Ovary (tissue), 9 donors: ENCODE measurements around the gene RPRML. TPM values are rescaled to one million over a fixed set of nuclear protein-coding genes. Genes with fewer than 3 reads are reported as not detected.

ENCODE experiments used
- DNase-seq, 5 donors: peaks; one replicate each; pipeline ENCODE4 v3.0.0-alpha.2; 2019 to 2020
- H3K27ac ChIP-seq, 2 donors: fragments of 200-600 bp; one replicate each; pipeline versions ENCODE4 v1.5.1 to v1.8.0; 2019 to 2022
- H3K27me3 ChIP-seq: fragments of 200-600 bp; one replicate; pipeline ENCODE4 v1.8.0; 2022
- H3K36me3 ChIP-seq: fragments of 200-600 bp; sonication (generic); one replicate; pipeline ENCODE4 v1.5.1; 2019
- H3K4me1 ChIP-seq: one replicate; pipeline ENCODE4 v1.8.1; 2013; ENCODE audit warnings: mild to moderate bottlenecking, moderate library complexity; ENCODE audit not compliant: insufficient read depth
- H3K4me3 ChIP-seq: fragments of 200-600 bp; sonication (generic); one replicate; pipeline ENCODE4 v1.5.1; 2017
- H3K9me3 ChIP-seq, 2 donors: fragments of 200-600 bp in 1 of 2; sonication (generic) in 1 of 2; one replicate each; pipeline versions ENCODE4 v1.5.1 to v1.8.1; 2013 to 2019; ENCODE audit warnings: mild to moderate bottlenecking in 1 of 2, moderate library complexity in 1 of 2
- EP300 ChIP-seq: sonication (generic); formaldehyde crosslinking; IDR thresholded peaks from one replicate; pipeline ENCODE4 v1.6.1; 2017; ENCODE audit warnings: antibody characterized with exemption
- POLR2A ChIP-seq: fragments of 450-650 bp; IDR thresholded peaks from one replicate; pipeline ENCODE4 v1.6.1; 2017; ENCODE audit warnings: antibody characterized with exemption, mild to moderate bottlenecking, moderate library complexity
- WGBS, 3 donors: extraction: QIAGEN DNeasy Blood & Tissue Kit in 1 of 3; methylation state at CpG; one replicate each; pipeline versions ENCODE4 v1.1.5 to v1.1.7; 2013 to 2017; 5-methylcytosine and 5-hydroxymethylcytosine counted together
- intact Hi-C, 4 donors: fragments of 100-400 bp; cut with DNase I; formaldehyde crosslinking; loops; one replicate each; pipeline versions ENCODE4 v1.11.0 to v1.15.1; 2022 to 2023
- polyA plus RNA-seq, 2 donors: library from polyadenylated mRNA; stranded (reverse); fragments of 200-250 nt in 1 of 2; fragments of 350-450 nt in 1 of 2; fragmentation: Illumina TruSeq in 1 of 2; extraction: RNeasy Lipid Tissue Mini Kit (QIAGEN cat#74804) in 1 of 2; gene quantifications; one replicate each; pipeline ENCODE4 v1.2.3, GENCODE V29; 2013 to 2014
- total RNA-seq, 7 donors: library from RNA; depleted of rRNA in 2 of 7; stranded (reverse); fragments of >200 nt in 2 of 7; fragmentation: NEBNext Ultra II Directional in 3 of 7; extraction: Animal tissue kit (Norgen Biotek cat#: 25700) in 3 of 7; gene quantifications; one replicate each; pipeline versions ENCODE4 v1.1.0 to v1.2.4, GENCODE V29; 2016 to 2023
- TF ChIP-seq, protein P1 (sequence below), 3 donors: fragments of 450-650 bp in 2 of 3; fragments of 200-600 bp in 1 of 3; IDR thresholded peaks; one replicate each; pipeline versions ENCODE4 v1.5.1 to v1.8.0; 2016 to 2022; ENCODE audit warnings: antibody characterized with exemption in 3 of 3, mild to moderate bottlenecking in 1 of 3
- donor health status: DM: no; HTN: no; CAD: no; lungs with moderate emphysema.
- donor health status: DM: no; HTN: no; CAD: no.
- donor health status: Bipolar disorder and iron deficiency.
- donor health status: DM: yes; HTN: yes; CAD: no.
- donor health status: DM: no; HTN: no; CAD: no.
- donor health status: DM: yes; HTN: yes; CAD: no.

Gene RPRML
- total and polyA plus RNA-seq, 9 donors = 0.69 TPM; not detected in 8

- Histone ChIP-seq H3K27me3 (no peaks in the 10 kb centered on the region), H3K4me3 (no peak overlapping the region), H3K36me3 (no peaks in the 10 kb centered on the region), H3K4me1 (peaks cover 11% of the 10 kb centered on the region), H3K9me3 (no peaks in the 10 kb centered on the region), H3K27ac (no peak overlapping the region)
- no peak for TF ChIP-seq POLR2A
- no peak for TF ChIP-seq EP300
- no peak for DNase-seq
- 37 to 49% (median 45%) methylated on average over 3 of the region's 3 CpGs for WGBS, 3 donors
- intact Hi-C loops = loop anchor here in 1 of 4 donors (10.0 kb wide), 1 partner anchor 48 kb away; no protein-coding TSS in a partner anchor
These were observed 31.8 kb downstream of the RPRML start for GRCh38 chr17:46947216-46947615.

DNA sequence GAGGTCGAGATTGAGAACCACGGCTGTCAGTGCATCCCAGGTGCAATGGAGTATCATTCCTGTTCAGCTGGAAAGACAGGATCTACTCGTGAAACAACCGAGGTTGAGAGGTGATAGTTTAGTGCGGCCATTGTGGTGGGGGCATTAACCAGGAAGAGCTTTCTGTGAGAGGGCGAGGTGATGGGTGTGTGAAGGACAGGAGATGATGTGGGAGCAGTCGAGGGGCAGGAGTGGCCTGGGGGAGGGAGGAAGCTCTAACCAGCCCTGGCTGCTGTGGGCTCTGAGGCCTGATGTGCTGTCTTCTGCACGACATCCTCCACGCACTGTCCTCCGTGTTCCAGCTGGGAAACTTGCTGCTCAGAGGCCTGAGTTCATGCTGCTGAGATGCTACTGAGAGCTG lies 34.1 kb downstream of the RPRML start:
- no peak overlapping the region for H3K27ac ChIP-seq
- no peaks in the 10 kb centered on the region for H3K36me3 ChIP-seq
- TF ChIP-seq EP300 (no peak), POLR2A (no peak)
- TF ChIP-seq, protein P1, sequence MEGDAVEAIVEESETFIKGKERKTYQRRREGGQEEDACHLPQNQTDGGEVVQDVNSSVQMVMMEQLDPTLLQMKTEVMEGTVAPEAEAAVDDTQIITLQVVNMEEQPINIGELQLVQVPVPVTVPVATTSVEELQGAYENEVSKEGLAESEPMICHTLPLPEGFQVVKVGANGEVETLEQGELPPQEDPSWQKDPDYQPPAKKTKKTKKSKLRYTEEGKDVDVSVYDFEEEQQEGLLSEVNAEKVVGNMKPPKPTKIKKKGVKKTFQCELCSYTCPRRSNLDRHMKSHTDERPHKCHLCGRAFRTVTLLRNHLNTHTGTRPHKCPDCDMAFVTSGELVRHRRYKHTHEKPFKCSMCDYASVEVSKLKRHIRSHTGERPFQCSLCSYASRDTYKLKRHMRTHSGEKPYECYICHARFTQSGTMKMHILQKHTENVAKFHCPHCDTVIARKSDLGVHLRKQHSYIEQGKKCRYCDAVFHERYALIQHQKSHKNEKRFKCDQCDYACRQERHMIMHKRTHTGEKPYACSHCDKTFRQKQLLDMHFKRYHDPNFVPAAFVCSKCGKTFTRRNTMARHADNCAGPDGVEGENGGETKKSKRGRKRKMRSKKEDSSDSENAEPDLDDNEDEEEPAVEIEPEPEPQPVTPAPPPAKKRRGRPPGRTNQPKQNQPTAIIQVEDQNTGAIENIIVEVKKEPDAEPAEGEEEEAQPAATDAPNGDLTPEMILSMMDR (IDR thresholded peaks at IDR 0.05) = no peak
- no peaks in the 10 kb centered on the region for H3K27me3 ChIP-seq
- H3K4me1 ChIP-seq = peaks cover 11% of the 10 kb centered on the region
- intact Hi-C loops = loop anchor here in 1 of 4 donors (10.0 kb wide), 1 partner anchor 50 kb away; no protein-coding TSS in a partner anchor
- H3K9me3 ChIP-seq = no peaks in the 10 kb centered on the region
- no peak overlapping the region for H3K4me3 ChIP-seq
- WGBS, 3 donors = 27 to 45% (median 33%) methylated on average over 10 of the region's 10 CpGs
- DNase-seq = no peak

- TF ChIP-seq, protein P1 (IDR thresholded peaks at IDR 0.05) = no peak
- WGBS, 3 donors = 8 to 15% (median 10%) methylated on average over 17 to 21 of the region's 21 CpGs
- Histone ChIP-seq H3K27ac (no peak overlapping the region), H3K36me3 (no peaks in the 10 kb centered on the region), H3K9me3 (no peaks in the 10 kb centered on the region), H3K4me3 (no peak overlapping the region), H3K4me1 (peaks cover 11% of the 10 kb centered on the region), H3K27me3 (no peaks in the 10 kb centered on the region)
- peak; percentile 51 to 70 (median 64) for DNase-seq
- intact Hi-C loops = loop anchor here in 1 of 4 donors (10.0 kb wide), 1 partner anchor 51 kb away; no protein-coding TSS in a partner anchor
These were observed 35.3 kb downstream of the RPRML start for GRCh38 chr17:46943501-46944393.

- no peak overlapping the region for H3K27ac ChIP-seq
- H3K4me1 ChIP-seq = peaks cover 11% of the 10 kb centered on the region
- no peak overlapping the region for H3K4me3 ChIP-seq
- TF ChIP-seq EP300 (no peak), POLR2A (no peak)
- TF ChIP-seq, protein P1 (IDR thresholded peaks at IDR 0.05) = no peak
- no peaks in the 10 kb centered on the region for H3K27me3 ChIP-seq
- WGBS, 3 donors = 30 to 45% (median 33%) methylated on average over 2 of the region's 2 CpGs
- intact Hi-C loops = loop anchor here in 1 of 4 donors (10.0 kb wide), 1 partner anchor 52 kb away; no protein-coding TSS in a partner anchor
- DNase-seq = no peak
- H3K9me3 ChIP-seq = no peaks in the 10 kb centered on the region
- no peaks in the 10 kb centered on the region for H3K36me3 ChIP-seq
These were observed 35.9 kb downstream of the RPRML start for GRCh38 chr17:46943218-46943500.
